Thyroid gland (tissue), 4 donors: ENCODE measurements around the gene DMD.

Experiments
- POLR2A ChIP-seq, 2 donors: fragments of 450-650 bp; IDR thresholded peaks; one replicate each; pipeline ENCODE4 v1.6.1; 2017; ENCODE audit warnings: antibody characterized with exemption in 2 of 2, mild to moderate bottlenecking in 2 of 2, moderate library complexity in 1 of 2
- TF ChIP-seq, protein P1 (sequence below), 6 experiments: fragments of 200-600 bp in 3 of 6; fragments of 450-650 bp in 3 of 6; sonication (generic) in 3 of 6; IDR thresholded peaks; one replicate each; pipeline ENCODE4 v1.5.1; 2016 to 2019; ENCODE audit warnings: antibody characterized with exemption in 6 of 6, mild to moderate bottlenecking in 2 of 6, inconsistent platforms in 1 of 6, moderate library complexity in 1 of 6

DNA sequence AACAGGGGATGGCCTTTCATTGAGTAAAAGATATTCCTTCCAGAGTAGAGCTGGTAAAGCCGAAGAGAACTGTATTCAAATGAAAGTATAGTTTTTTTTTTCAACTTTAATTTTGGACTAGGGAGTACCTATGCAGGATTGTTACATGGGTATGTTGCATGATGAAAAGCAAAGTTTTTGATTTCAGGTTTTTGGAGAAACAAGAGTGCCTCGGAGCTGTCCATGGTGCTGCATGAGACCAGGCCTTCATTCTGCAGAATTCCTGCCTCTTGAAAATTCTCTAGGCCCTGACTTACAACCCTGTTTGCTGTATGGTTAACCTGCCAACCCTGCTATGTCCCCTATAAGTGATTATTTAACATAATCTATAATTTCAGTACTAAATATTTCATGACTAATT lies 1073.8 kb downstream of the DMD start:
- TF ChIP-seq, protein P1, sequence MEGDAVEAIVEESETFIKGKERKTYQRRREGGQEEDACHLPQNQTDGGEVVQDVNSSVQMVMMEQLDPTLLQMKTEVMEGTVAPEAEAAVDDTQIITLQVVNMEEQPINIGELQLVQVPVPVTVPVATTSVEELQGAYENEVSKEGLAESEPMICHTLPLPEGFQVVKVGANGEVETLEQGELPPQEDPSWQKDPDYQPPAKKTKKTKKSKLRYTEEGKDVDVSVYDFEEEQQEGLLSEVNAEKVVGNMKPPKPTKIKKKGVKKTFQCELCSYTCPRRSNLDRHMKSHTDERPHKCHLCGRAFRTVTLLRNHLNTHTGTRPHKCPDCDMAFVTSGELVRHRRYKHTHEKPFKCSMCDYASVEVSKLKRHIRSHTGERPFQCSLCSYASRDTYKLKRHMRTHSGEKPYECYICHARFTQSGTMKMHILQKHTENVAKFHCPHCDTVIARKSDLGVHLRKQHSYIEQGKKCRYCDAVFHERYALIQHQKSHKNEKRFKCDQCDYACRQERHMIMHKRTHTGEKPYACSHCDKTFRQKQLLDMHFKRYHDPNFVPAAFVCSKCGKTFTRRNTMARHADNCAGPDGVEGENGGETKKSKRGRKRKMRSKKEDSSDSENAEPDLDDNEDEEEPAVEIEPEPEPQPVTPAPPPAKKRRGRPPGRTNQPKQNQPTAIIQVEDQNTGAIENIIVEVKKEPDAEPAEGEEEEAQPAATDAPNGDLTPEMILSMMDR (IDR thresholded peaks at IDR 0.05): no peak
- TF ChIP-seq POLR2A (IDR thresholded peaks at IDR 0.05): no peak
